ENCODE measurements around the gene CD40. TPM values are rescaled to one million over a fixed set of nuclear protein-coding genes. Genes with fewer than 3 reads are reported as not detected.

Gene CD40
- polyA plus RNA-seq, 1 of the 3 experiments (the other 2 are of a cell fraction) = not detected

- Histone ChIP-seq H3K4me3 (ENCODE audit: low read depth in 2 of 2, low read length in 1 of 2) (no peak overlapping the region), H3K79me2 (ENCODE audit: insufficient read depth) (no peaks in the 10 kb centered on the region), H3K9ac (no peak overlapping the region), H4K20me1 (ENCODE audit: insufficient read depth) (no peaks in the 10 kb centered on the region), H3K27me3 (ENCODE audit: insufficient read depth) (peaks cover 21% of the 10 kb centered on the region), H3K4me2 (no peak overlapping the region), H3K36me3 (replicated peaks in 1 of 2; ENCODE audit: control insufficient read depth in 1 of 2, insufficient read depth in 2 of 2, low read length in 1 of 2) (no peaks in the 10 kb centered on the region), H2AFZ (ENCODE audit: low read depth) (no peak overlapping the region), H3K27ac (ENCODE audit: low read depth in 2 of 2, low read length in 1 of 2) (no peak overlapping the region), H3K9me3 (no peaks in the 10 kb centered on the region), H3F3A (replicated peaks; ENCODE audit: insufficient read depth) (no peaks in the 10 kb centered on the region), H3K9me2 (no peaks in the 10 kb centered on the region), H3K4me1 (ENCODE audit: control insufficient read depth in 1 of 2, insufficient read depth in 2 of 2, low read depth in 1 of 2, low read length in 1 of 2) (peaks cover 0 to 30% of the 10 kb centered on the region in 2 experiments; a peak in 2 of 4 replicates)
- ChIA-PET POLR2A (no interaction called here), CTCF (interaction anchor here (1.1 to 20.8 kb wide), 7 partner anchors 11 to 267 kb away, joined by 3 to 347 read pairs (median 16); no protein-coding TSS in a partner anchor)
- no peak for DNase-seq
- 24% methylated on average over 2 of the region's 2 CpGs for WGBS (ENCODE audit: low lambda C conversion rate)
- no peak for TF ChIP-seq IRF3 (IDR thresholded peaks at IDR 0.05; ENCODE audit: low read depth, low read length)
- no peak for TF ChIP-seq RFX5 (IDR thresholded peaks at IDR 0.05; ENCODE audit: low read length)
- no peak for TF ChIP-seq MEF2A (IDR thresholded peaks at IDR 0.05; ENCODE audit: borderline replicate concordance, low read depth)
- TF ChIP-seq SMC3 (IDR thresholded peaks at IDR 0.05; ENCODE audit: low read depth, low read length) = no peak
- TF ChIP-seq, protein P1, sequence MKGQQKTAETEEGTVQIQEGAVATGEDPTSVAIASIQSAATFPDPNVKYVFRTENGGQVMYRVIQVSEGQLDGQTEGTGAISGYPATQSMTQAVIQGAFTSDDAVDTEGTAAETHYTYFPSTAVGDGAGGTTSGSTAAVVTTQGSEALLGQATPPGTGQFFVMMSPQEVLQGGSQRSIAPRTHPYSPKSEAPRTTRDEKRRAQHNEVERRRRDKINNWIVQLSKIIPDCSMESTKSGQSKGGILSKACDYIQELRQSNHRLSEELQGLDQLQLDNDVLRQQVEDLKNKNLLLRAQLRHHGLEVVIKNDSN (IDR thresholded peaks at IDR 0.05; ENCODE audit: borderline replicate concordance, low read depth) = no peak
- no peak for TF ChIP-seq RAD21 (IDR thresholded peaks at IDR 0.05; ENCODE audit: low read length)
- no peak for TF ChIP-seq EZH2phosphoT487 (IDR thresholded peaks at IDR 0.05; ENCODE audit: borderline replicate concordance, low read depth)
- TF ChIP-seq GABPA (IDR thresholded peaks at IDR 0.05; ENCODE audit: low read depth) = no peak
- no peak for TF ChIP-seq PBX3 (IDR thresholded peaks at IDR 0.05)
- no peak for TF ChIP-seq MXI1 (IDR thresholded peaks at IDR 0.05; ENCODE audit: low read depth, low read length)
- TF ChIP-seq FOXM1 (IDR thresholded peaks at IDR 0.05; ENCODE audit: low read depth) = no peak
- TF ChIP-seq RCOR1 (IDR thresholded peaks at IDR 0.05; ENCODE audit: low read length) = no peak
- TF ChIP-seq, protein P2, sequence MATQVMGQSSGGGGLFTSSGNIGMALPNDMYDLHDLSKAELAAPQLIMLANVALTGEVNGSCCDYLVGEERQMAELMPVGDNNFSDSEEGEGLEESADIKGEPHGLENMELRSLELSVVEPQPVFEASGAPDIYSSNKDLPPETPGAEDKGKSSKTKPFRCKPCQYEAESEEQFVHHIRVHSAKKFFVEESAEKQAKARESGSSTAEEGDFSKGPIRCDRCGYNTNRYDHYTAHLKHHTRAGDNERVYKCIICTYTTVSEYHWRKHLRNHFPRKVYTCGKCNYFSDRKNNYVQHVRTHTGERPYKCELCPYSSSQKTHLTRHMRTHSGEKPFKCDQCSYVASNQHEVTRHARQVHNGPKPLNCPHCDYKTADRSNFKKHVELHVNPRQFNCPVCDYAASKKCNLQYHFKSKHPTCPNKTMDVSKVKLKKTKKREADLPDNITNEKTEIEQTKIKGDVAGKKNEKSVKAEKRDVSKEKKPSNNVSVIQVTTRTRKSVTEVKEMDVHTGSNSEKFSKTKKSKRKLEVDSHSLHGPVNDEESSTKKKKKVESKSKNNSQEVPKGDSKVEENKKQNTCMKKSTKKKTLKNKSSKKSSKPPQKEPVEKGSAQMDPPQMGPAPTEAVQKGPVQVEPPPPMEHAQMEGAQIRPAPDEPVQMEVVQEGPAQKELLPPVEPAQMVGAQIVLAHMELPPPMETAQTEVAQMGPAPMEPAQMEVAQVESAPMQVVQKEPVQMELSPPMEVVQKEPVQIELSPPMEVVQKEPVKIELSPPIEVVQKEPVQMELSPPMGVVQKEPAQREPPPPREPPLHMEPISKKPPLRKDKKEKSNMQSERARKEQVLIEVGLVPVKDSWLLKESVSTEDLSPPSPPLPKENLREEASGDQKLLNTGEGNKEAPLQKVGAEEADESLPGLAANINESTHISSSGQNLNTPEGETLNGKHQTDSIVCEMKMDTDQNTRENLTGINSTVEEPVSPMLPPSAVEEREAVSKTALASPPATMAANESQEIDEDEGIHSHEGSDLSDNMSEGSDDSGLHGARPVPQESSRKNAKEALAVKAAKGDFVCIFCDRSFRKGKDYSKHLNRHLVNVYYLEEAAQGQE (IDR thresholded peaks at IDR 0.05; ENCODE audit: low read depth, low read length) = no peak
- TF ChIP-seq USF2 (IDR thresholded peaks at IDR 0.05; ENCODE audit: borderline replicate concordance, low read depth, low read length) = no peak
Observed at GRCh38 chr20:46171476-46171875, 53.4 kb downstream of the CD40 start.
